ENCODE results near the gene NGEF. TPM values are rescaled to one million over a fixed set of nuclear protein-coding genes. Genes with fewer than 3 reads are reported as not detected.

The NGEF gene
- total RNA-seq, 1 donor from 2014 or later = 2.6 TPM

DNA sequence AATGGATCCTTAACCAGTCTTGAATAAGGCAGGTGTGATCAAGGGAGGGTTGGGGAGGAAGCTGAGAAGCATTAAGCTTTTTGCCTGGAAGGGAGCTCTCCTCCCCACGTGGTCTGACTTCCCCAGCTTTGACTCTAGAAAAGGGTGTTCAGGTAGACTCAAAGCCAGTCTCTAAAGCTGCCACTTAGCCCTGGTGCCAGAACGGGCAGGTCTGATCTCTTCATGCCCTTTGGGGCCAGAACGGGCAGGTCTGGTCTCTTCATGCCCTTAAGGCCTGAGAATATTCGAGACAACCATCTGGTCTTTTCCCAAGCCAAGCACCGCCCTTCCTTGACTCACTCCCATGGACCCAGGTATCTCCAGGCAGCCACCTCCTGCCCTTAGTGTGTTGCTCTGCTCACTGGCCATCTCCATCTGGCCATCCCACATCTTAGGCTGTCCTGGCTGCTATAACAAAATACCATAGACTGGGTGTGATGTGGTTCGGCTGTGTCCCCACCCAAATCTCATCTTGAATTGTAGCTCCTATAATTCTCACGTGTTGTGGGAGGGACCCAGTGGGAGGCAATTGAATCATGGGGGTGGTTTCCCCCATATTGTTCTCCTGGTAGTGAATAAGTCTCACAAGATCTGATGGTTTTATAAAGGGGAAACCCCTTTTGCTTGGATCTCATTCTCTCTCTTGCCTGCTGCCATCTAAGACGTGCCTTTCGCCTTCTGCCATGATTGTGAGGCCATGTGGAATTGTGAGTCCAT is 83.6 kb downstream of the NGEF start:
- Histone ChIP-seq H3K9me3 (ENCODE audit: control insufficient read depth in 3 of 3, low read length in 3 of 3) (no peaks in the 10 kb centered on the region), H3K27ac (ENCODE audit: low read depth, low read length) (no peak overlapping the region), H3K4me3 (ENCODE audit: low read length in 3 of 3) (no peak overlapping the region), H3K4me1 (ENCODE audit: control insufficient read depth in 3 of 3, insufficient read depth in 3 of 3, low read length in 3 of 3) (peaks cover 10 to 16% (median 13%) of the 10 kb centered on the region in 3 donors), H3K9ac (ENCODE audit: low read depth in 1 of 3, low read length in 3 of 3) (no peak overlapping the region), H3K36me3 (ENCODE audit: control insufficient read depth in 3 of 3, insufficient read depth in 3 of 3, low read length in 3 of 3) (no peaks in the 10 kb centered on the region), H3K27me3 (ENCODE audit: control insufficient read depth in 3 of 3, insufficient read depth in 3 of 3, low read length in 3 of 3) (peaks cover 39 to 51% (median 45%) of the 10 kb centered on the region in 3 donors)

DNA sequence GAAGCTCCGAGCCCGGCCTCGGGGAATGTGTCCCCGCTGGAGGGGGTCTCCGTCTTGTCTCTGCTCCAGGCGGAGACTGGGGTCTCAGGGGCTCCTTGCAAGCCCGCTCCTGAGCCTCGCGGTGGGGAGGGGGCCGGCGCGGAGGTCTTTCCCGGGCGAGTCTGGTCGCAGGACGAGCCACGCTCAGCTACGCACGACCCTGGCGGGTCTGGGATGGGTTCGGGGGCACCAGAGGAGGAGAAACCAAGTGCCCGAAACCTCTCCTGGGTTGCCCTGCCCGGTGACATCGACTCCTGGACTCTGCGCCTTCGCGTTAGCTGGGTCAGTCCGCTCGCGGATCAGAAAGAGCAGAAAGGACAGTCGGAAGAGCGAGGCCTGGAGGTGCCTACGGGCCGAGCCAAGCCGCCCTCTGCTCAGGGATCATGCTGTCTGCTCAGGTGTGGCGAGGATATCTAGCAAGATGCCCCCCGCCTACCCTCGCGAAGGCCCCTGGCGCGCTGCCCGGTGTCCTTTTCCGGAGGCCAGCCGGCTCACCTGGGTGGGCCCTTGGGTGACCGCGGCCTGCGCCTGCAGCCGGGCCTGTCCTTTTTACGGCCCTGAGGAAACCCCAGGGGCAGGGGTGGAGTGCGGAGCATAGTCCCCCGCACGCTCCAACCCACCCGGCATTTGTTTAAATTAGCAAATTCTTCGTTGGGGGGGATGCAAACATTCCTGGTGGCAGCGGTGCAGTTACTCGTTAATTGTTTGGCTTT is 84.3 kb downstream of the NGEF start:
- Histone ChIP-seq H3K9me3 (ENCODE audit: control insufficient read depth in 3 of 3, low read length in 3 of 3) (no peaks in the 10 kb centered on the region), H3K27ac (ENCODE audit: low read depth, low read length) (no peak overlapping the region), H3K4me1 (ENCODE audit: control insufficient read depth in 3 of 3, insufficient read depth in 3 of 3, low read length in 3 of 3) (peaks cover 10 to 16% (median 13%) of the 10 kb centered on the region in 3 donors), H3K36me3 (ENCODE audit: control insufficient read depth in 3 of 3, insufficient read depth in 3 of 3, low read length in 3 of 3) (no peaks in the 10 kb centered on the region), H3K4me3 (ENCODE audit: low read length in 3 of 3) (no peak overlapping the region), H3K27me3 (ENCODE audit: control insufficient read depth in 3 of 3, insufficient read depth in 3 of 3, low read length in 3 of 3) (peaks cover 39 to 55% (median 45%) of the 10 kb centered on the region in 3 donors), H3K9ac (ENCODE audit: low read depth in 1 of 3, low read length in 3 of 3) (no peak overlapping the region)

DNA sequence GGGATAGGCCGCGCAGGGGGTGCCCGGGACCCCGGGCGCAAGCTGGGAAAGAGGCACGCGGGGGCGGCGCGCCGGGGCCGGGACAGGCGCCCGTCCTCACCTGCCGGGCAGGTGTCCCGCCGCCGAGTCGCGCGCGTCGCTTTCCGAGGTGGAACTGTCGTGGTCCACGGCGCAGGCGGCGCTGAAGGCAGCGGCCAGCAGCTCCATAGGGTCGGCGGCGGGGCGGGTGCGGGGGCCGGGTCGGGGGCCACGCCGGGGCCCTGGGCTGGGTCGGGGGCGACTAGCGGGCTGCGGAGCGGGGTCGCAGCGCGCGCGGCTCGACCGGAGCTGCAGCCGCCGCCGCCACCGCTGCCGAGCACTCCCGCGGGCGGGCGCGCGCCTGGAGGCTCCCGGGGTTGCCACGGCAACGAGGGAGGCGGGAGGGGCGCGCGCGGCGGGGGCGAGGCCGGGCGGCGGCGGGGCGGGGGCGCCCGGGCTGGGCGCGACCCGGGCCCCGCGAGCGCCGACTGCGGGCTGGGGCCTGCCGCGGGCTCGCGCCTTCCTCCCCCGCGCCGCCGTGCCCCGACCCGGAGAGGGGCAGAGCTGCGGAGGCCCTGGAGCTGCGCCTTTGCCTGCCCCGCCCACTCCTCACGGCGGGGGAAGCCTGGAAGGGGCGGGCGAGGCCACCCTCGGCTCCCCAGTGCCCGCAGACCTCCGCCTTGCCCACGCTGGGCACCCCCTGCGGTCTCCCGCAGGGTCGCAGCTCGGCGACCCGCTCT is 85.1 kb downstream of the NGEF start:
- Histone ChIP-seq H3K36me3 (ENCODE audit: control insufficient read depth in 3 of 3, insufficient read depth in 3 of 3, low read length in 3 of 3) (no peaks in the 10 kb centered on the region), H3K4me3 (ENCODE audit: low read length in 3 of 3) (no peak overlapping the region), H3K27me3 (ENCODE audit: control insufficient read depth in 3 of 3, insufficient read depth in 3 of 3, low read length in 3 of 3) (peaks cover 33 to 51% (median 40%) of the 10 kb centered on the region in 3 donors), H3K4me1 (ENCODE audit: control insufficient read depth in 3 of 3, insufficient read depth in 3 of 3, low read length in 3 of 3) (peaks cover 10 to 16% (median 13%) of the 10 kb centered on the region in 3 donors), H3K9ac (ENCODE audit: low read depth in 1 of 3, low read length in 3 of 3) (no peak overlapping the region), H3K9me3 (ENCODE audit: control insufficient read depth in 3 of 3, low read length in 3 of 3) (no peaks in the 10 kb centered on the region), H3K27ac (ENCODE audit: low read depth, low read length) (no peak overlapping the region)

DNA sequence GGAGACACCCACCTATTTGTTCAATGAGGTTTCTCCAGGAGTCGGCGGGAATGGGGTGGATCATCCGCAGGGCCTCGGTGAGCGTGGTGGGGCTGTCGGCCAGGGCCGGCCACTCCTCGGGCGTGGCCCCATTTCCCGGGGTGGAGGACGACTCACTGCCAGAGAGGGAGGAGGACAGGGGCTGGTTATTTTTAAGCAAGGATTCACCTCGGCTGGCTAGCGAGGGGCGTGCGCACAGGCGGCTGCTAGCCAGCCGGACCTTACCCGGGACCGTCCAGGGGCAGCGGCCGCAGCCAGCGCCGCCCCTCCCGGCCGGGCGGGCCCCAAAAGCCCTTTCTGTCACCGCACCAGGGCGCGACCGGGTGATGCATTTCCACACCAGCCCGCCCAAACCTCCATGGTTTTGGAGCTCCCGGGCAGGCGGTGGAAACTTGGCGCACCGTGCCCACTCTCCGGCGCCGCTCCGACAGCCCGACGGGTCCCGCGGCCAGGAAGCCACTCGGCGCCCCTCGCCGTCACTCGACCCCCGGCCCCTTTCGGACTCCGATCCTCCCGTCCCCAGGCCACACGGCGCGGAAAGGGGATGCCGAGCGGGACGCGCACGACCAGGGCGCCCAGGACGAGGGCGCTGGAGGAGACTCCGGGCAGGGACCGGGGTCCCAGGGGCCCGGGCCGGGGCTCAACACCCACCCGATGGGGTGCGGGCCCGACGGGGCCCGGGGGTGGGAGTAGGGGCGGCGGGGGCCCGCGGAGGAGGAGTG is 85.8 kb downstream of the NGEF start:
- Histone ChIP-seq H3K27me3 (ENCODE audit: control insufficient read depth in 3 of 3, insufficient read depth in 3 of 3, low read length in 3 of 3) (peaks cover 33 to 51% (median 40%) of the 10 kb centered on the region in 3 donors), H3K9me3 (ENCODE audit: control insufficient read depth in 3 of 3, low read length in 3 of 3) (no peaks in the 10 kb centered on the region), H3K36me3 (ENCODE audit: control insufficient read depth in 3 of 3, insufficient read depth in 3 of 3, low read length in 3 of 3) (no peaks in the 10 kb centered on the region), H3K9ac (ENCODE audit: low read depth in 1 of 3, low read length in 3 of 3) (no peak overlapping the region), H3K27ac (ENCODE audit: low read depth, low read length) (no peak overlapping the region), H3K4me3 (ENCODE audit: low read length in 3 of 3) (peak overlapping the region in 2 of 3 donors; percentile 13 to 38), H3K4me1 (ENCODE audit: control insufficient read depth in 3 of 3, insufficient read depth in 3 of 3, low read length in 3 of 3) (peaks cover 10 to 16% (median 13%) of the 10 kb centered on the region in 3 donors)

DNA sequence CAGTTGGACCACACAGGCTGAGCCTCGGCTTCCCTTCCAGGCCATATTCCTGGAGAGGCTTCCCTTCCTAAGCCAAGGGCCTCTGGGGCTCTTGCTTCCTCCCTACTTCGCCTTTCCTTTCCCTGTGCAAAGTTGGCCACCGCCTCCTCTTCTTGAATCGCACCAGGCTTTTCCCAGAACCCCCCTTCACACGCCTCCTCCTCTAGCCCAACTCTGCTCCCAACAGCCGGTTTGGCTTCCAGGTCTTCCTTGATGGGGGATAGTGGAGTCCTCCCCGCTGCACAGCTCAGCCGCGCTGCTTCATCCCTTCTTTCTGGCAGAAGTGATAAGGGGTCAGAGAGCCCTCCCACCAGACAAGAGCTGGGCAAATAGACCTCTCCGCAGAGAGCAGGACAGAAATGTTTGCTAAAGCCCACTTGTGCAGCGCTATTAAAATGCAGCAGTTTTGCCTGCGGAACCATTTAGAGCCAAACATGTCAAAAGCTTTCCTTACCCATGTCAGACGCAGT is 86.6 kb downstream of the NGEF start:
- Histone ChIP-seq H3K27ac (ENCODE audit: low read depth, low read length) (no peak overlapping the region), H3K4me3 (ENCODE audit: low read length in 3 of 3) (peak overlapping the region in 2 of 3 donors; percentile 13 to 38), H3K9me3 (ENCODE audit: control insufficient read depth in 3 of 3, low read length in 3 of 3) (no peaks in the 10 kb centered on the region), H3K27me3 (ENCODE audit: control insufficient read depth in 3 of 3, insufficient read depth in 3 of 3, low read length in 3 of 3) (peaks cover 33 to 55% (median 41%) of the 10 kb centered on the region in 3 donors), H3K9ac (ENCODE audit: low read depth in 1 of 3, low read length in 3 of 3) (no peak overlapping the region), H3K4me1 (ENCODE audit: control insufficient read depth in 3 of 3, insufficient read depth in 3 of 3, low read length in 3 of 3) (peaks cover 10 to 16% (median 13%) of the 10 kb centered on the region in 3 donors), H3K36me3 (ENCODE audit: control insufficient read depth in 3 of 3, insufficient read depth in 3 of 3, low read length in 3 of 3) (no peaks in the 10 kb centered on the region)

DNA sequence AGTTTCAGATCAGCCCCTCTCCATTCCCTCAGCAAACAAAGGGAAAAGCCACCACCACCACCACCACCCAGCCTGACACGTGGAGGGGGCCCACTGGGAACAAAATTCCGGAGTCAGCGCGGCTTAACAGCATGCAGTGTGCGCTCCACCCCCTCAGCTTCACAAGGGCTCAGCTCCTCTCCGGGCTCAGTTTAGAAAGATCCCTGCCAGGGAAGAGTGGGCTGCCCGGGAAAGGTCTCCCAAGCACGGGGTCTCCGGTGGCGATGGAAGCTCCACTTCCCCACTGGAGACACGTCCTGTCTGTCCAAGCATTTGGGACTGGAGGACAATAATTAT is 87.3 kb downstream of the NGEF start:
- peaks cover 31 to 60% (median 43%) of the 10 kb centered on the region in 3 donors for H3K27me3 ChIP-seq (ENCODE audit: control insufficient read depth in 3 of 3, insufficient read depth in 3 of 3, low read length in 3 of 3)
- H3K4me3 ChIP-seq (ENCODE audit: low read length in 3 of 3) = no peak overlapping the region

DNA sequence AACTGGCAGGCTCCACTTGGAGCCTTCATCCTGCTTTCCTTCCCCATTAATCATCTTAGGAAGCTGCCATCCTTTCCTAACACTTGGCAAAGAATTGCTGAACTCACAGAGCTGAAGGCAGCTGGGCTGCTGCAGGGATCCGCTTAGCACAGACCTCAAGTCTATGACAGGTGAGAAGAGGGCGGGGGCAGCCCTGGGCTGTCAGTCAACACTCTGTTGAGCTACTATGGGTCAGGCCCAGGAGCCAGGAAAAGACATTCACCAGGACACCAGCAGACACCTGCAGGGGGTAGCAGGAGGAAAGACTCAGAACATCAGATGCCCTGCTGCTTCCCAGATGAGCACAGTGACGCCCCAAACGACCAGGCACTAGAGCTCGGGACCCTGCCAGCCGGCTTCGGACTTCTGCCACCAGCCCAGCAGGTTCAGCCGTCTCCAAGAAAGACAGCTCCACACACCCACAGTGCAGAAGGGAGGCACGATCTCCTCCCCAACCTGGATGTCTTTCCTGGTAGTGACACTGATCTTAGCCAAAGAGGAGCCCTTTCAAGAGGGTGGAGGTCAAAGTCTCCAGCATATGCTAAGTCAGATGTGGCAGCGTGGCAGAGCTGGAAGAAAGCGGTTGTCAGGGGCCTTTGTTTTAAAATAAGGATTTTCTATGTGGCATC is 87.8 kb downstream of the NGEF start:
- Histone ChIP-seq H3K9me3 (ENCODE audit: control insufficient read depth in 3 of 3, low read length in 3 of 3) (no peaks in the 10 kb centered on the region), H3K36me3 (ENCODE audit: control insufficient read depth in 3 of 3, insufficient read depth in 3 of 3, low read length in 3 of 3) (no peaks in the 10 kb centered on the region), H3K27me3 (ENCODE audit: control insufficient read depth in 3 of 3, insufficient read depth in 3 of 3, low read length in 3 of 3) (peaks cover 31 to 63% (median 47%) of the 10 kb centered on the region in 3 donors), H3K9ac (ENCODE audit: low read depth in 1 of 3, low read length in 3 of 3) (no peak overlapping the region), H3K4me3 (ENCODE audit: low read length in 3 of 3) (no peak overlapping the region), H3K4me1 (ENCODE audit: control insufficient read depth in 3 of 3, insufficient read depth in 3 of 3, low read length in 3 of 3) (peaks cover 10 to 16% (median 13%) of the 10 kb centered on the region in 3 donors), H3K27ac (ENCODE audit: low read depth, low read length) (no peak overlapping the region)

More for the DNA sequence above, 87.3 kb downstream of the NGEF start:
- H3K9ac ChIP-seq (ENCODE audit: low read depth in 1 of 3, low read length in 3 of 3) = no peak overlapping the region
- H3K36me3 ChIP-seq (ENCODE audit: control insufficient read depth in 3 of 3, insufficient read depth in 3 of 3, low read length in 3 of 3) = no peaks in the 10 kb centered on the region
- H3K9me3 ChIP-seq (ENCODE audit: control insufficient read depth in 3 of 3, low read length in 3 of 3) = no peaks in the 10 kb centered on the region
- H3K4me1 ChIP-seq (ENCODE audit: control insufficient read depth in 3 of 3, insufficient read depth in 3 of 3, low read length in 3 of 3) = peaks cover 10 to 16% (median 13%) of the 10 kb centered on the region in 3 donors
- no peak overlapping the region for H3K27ac ChIP-seq (ENCODE audit: low read depth, low read length)

DNA sequence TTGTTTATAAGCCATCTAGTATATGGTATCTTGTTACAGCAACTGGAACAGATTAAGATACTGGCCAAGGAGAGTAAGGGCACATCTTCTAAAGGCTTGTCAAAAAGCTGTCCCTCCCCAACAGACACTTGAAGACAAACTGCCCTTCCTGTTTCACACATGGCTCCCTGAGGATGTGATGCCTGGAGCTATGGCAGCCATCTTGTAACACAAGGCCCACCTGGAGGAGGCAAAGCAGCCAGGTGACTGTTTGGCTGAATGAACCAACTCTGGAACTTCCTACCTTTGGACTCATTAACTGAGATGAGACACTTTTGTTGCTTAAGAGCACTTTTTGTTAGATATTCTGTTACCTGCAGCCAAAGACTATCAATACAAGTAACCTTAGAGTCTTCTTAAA is 88.6 kb downstream of the NGEF start:
- peaks cover 10 to 16% (median 13%) of the 10 kb centered on the region in 3 donors for H3K4me1 ChIP-seq (ENCODE audit: control insufficient read depth in 3 of 3, insufficient read depth in 3 of 3, low read length in 3 of 3)
- no peak overlapping the region for H3K4me3 ChIP-seq (ENCODE audit: low read length in 3 of 3)
- H3K9me3 ChIP-seq (ENCODE audit: control insufficient read depth in 3 of 3, low read length in 3 of 3) = no peaks in the 10 kb centered on the region
- H3K27me3 ChIP-seq (ENCODE audit: control insufficient read depth in 3 of 3, insufficient read depth in 3 of 3, low read length in 3 of 3) = peaks cover 39 to 66% (median 44%) of the 10 kb centered on the region in 3 donors
- H3K9ac ChIP-seq (ENCODE audit: low read depth in 1 of 3, low read length in 3 of 3) = no peak overlapping the region
- H3K36me3 ChIP-seq (ENCODE audit: control insufficient read depth in 3 of 3, insufficient read depth in 3 of 3, low read length in 3 of 3) = no peaks in the 10 kb centered on the region
- no peak overlapping the region for H3K27ac ChIP-seq (ENCODE audit: low read depth, low read length)

DNA sequence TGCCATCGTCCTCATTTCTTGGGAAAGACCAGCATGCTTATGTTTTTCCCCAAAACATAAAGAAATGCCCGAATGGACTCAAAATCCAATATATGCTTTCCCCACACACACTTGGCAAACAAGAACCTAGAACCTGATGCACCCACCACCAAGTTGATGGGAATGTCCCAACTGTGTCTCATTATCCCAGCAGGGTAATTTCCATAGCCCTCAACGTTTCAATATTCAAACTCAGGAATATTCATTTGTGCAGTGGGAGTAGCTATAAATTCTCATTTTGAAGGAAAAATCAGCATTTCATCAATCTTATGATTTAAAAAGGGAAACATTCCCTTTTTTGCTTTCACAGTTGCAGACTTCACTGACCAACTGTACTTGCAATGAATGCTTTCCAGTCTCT is 92.3 kb downstream of the NGEF start:
- Histone ChIP-seq H3K9ac (ENCODE audit: low read depth in 1 of 3, low read length in 3 of 3) (no peak overlapping the region), H3K4me1 (ENCODE audit: control insufficient read depth in 3 of 3, insufficient read depth in 3 of 3, low read length in 3 of 3) (peaks cover 3 to 6% (median 4%) of the 10 kb centered on the region in 3 donors), H3K27me3 (ENCODE audit: control insufficient read depth in 3 of 3, insufficient read depth in 3 of 3, low read length in 3 of 3) (peaks cover 21 to 48% (median 25%) of the 10 kb centered on the region in 3 donors), H3K4me3 (ENCODE audit: low read length in 3 of 3) (no peak overlapping the region), H3K27ac (ENCODE audit: low read depth, low read length) (no peak overlapping the region), H3K36me3 (ENCODE audit: control insufficient read depth in 3 of 3, insufficient read depth in 3 of 3, low read length in 3 of 3) (no peaks in the 10 kb centered on the region), H3K9me3 (ENCODE audit: control insufficient read depth in 3 of 3, low read length in 3 of 3) (no peaks in the 10 kb centered on the region)

Measured in skeletal muscle tissue (tissue), 4 donors.